ENCODE data around the gene FPR3. TPM values are rescaled to one million over a fixed set of nuclear protein-coding genes. Genes with fewer than 3 reads are reported as not detected.

Gene FPR3
- total and polyA plus RNA-seq, 5 donors from 2014 or later, result not detected

- no peaks in the 10 kb centered on the region for H3K27me3 Mint-ChIP-seq
- H3K9me3 Mint-ChIP-seq, result peaks cover 2 to 13% (median 7%) of the 10 kb centered on the region in 7 donors
- peaks cover 1 to 4% of the 10 kb centered on the region in 2 experiments for H3K9me3 ChIP-seq (ENCODE audit: control insufficient read depth in 2 of 2, low read length in 2 of 2)
- no peak overlapping the region for H3K4me3 Mint-ChIP-seq
- DNase-seq (no peak), ATAC-seq (ENCODE audit: low read depth in 2 of 2) (no peak)
- H3K4me1 Mint-ChIP-seq, result no peaks in the 10 kb centered on the region
- no peaks in the 10 kb centered on the region for H3K36me3 Mint-ChIP-seq
- no peak overlapping the region for H3K27ac Mint-ChIP-seq
- H3K27ac ChIP-seq (ENCODE audit: insufficient read depth, low read length, poor library complexity, severe bottlenecking), result no peak overlapping the region
- H3K27me3 ChIP-seq (ENCODE audit: control insufficient read depth, insufficient read depth, low read length), result no peaks in the 10 kb centered on the region
- no peaks in the 10 kb centered on the region for H3K36me3 ChIP-seq (ENCODE audit: control insufficient read depth, insufficient read depth, low read length)
- no peak overlapping the region for H3K4me3 ChIP-seq (ENCODE audit: low read depth, low read length)
- no peaks in the 10 kb centered on the region for H3K4me1 ChIP-seq (ENCODE audit: control insufficient read depth, insufficient read depth, low read length, poor library complexity, severe bottlenecking)
These were observed 39.4 kb upstream of the FPR3 start for GRCh38 chr19:51755571-51755970.

- no peaks in the 10 kb centered on the region for H3K36me3 Mint-ChIP-seq
- DNase-seq, result no peak
- Histone ChIP-seq H3K27ac (ENCODE audit: insufficient read depth, low read length, poor library complexity, severe bottlenecking) (no peak within 1 kb of the TSS), H3K4me1 (ENCODE audit: control insufficient read depth, insufficient read depth, low read length, poor library complexity, severe bottlenecking) (no peaks in the 10 kb centered on the region), H3K36me3 (ENCODE audit: control insufficient read depth, insufficient read depth, low read length) (no peaks in the 10 kb centered on the region), H3K4me3 (ENCODE audit: low read depth, low read length) (no peak within 1 kb of the TSS), H3K9me3 (ENCODE audit: control insufficient read depth in 2 of 2, low read length in 2 of 2) (peaks cover 4 to 6% of the 10 kb centered on the region in 2 experiments), H3K27me3 (ENCODE audit: control insufficient read depth, insufficient read depth, low read length) (no peaks in the 10 kb centered on the region)
- H3K27me3 Mint-ChIP-seq, result no peaks in the 10 kb centered on the region
- H3K4me1 Mint-ChIP-seq, result peaks cover 0 to 6% (median 2%) of the 10 kb centered on the region in 4 donors
- H3K9me3 Mint-ChIP-seq, result peaks cover 3 to 15% (median 10%) of the 10 kb centered on the region in 7 donors
- no peak within 1 kb of the TSS for H3K4me3 Mint-ChIP-seq
- no peak for ATAC-seq (ENCODE audit: low read depth in 2 of 2)
- H3K27ac Mint-ChIP-seq, result no peak within 1 kb of the TSS
These were observed 34.1 kb upstream of the FPR3 start, which contains the start of gene FPR2 for GRCh38 chr19:51760697-51761356. TSS of gene FPR2 (plus strand) at chr19:51761180. CDS start at chr19:51768659, 7,479 bp downstream.

GRCh38 chr19:51761696-51762095 lies 33.3 kb upstream of the FPR3 start:
- DNase-seq, result no peak
- Mint-ChIP-seq H3K36me3 (no peaks in the 10 kb centered on the region), H3K27me3 (no peaks in the 10 kb centered on the region), H3K9me3 (peaks cover 3 to 15% (median 8%) of the 10 kb centered on the region in 7 donors), H3K4me1 (peaks cover 0 to 6% (median 2%) of the 10 kb centered on the region in 4 donors), H3K27ac (no peak overlapping the region), H3K4me3 (no peak overlapping the region)
- H3K36me3 ChIP-seq (ENCODE audit: control insufficient read depth, insufficient read depth, low read length), result no peaks in the 10 kb centered on the region
- H3K27ac ChIP-seq (ENCODE audit: insufficient read depth, low read length, poor library complexity, severe bottlenecking), result no peak overlapping the region
- H3K4me3 ChIP-seq (ENCODE audit: low read depth, low read length), result no peak overlapping the region
- no peaks in the 10 kb centered on the region for H3K4me1 ChIP-seq (ENCODE audit: control insufficient read depth, insufficient read depth, low read length, poor library complexity, severe bottlenecking)
- H3K27me3 ChIP-seq (ENCODE audit: control insufficient read depth, insufficient read depth, low read length), result no peaks in the 10 kb centered on the region
- peaks cover 3 to 6% of the 10 kb centered on the region in 2 experiments for H3K9me3 ChIP-seq (ENCODE audit: control insufficient read depth in 2 of 2, low read length in 2 of 2)
- ATAC-seq (ENCODE audit: low read depth in 2 of 2), result no peak

- H3K36me3 Mint-ChIP-seq, result no peaks in the 10 kb centered on the region
- peaks cover 0 to 6% (median 2%) of the 10 kb centered on the region in 4 donors for H3K4me1 Mint-ChIP-seq
- ATAC-seq (ENCODE audit: low read depth in 2 of 2) (no peak), DNase-seq (no peak)
- H3K27me3 Mint-ChIP-seq, result no peaks in the 10 kb centered on the region
- no peaks in the 10 kb centered on the region for H3K27me3 ChIP-seq (ENCODE audit: control insufficient read depth, insufficient read depth, low read length)
- peaks cover 2 to 6% of the 10 kb centered on the region in 2 experiments for H3K9me3 ChIP-seq (ENCODE audit: control insufficient read depth in 2 of 2, low read length in 2 of 2)
- no peak overlapping the region for H3K27ac Mint-ChIP-seq
- no peak overlapping the region for H3K4me3 Mint-ChIP-seq
- no peak overlapping the region for H3K27ac ChIP-seq (ENCODE audit: insufficient read depth, low read length, poor library complexity, severe bottlenecking)
- no peaks in the 10 kb centered on the region for H3K36me3 ChIP-seq (ENCODE audit: control insufficient read depth, insufficient read depth, low read length)
- no peaks in the 10 kb centered on the region for H3K4me1 ChIP-seq (ENCODE audit: control insufficient read depth, insufficient read depth, low read length, poor library complexity, severe bottlenecking)
- H3K4me3 ChIP-seq (ENCODE audit: low read depth, low read length), result no peak overlapping the region
- H3K9me3 Mint-ChIP-seq, result peaks cover 0 to 11% (median 8%) of the 10 kb centered on the region in 7 donors
These were observed 29.9 kb upstream of the FPR3 start for GRCh38 chr19:51765086-51765485.

GRCh38 chr19:51766461-51766860 lies 28.5 kb upstream of the FPR3 start:
- Histone ChIP-seq H3K9me3 (ENCODE audit: control insufficient read depth in 2 of 2, low read length in 2 of 2) (peaks cover 0 to 3% of the 10 kb centered on the region in 2 experiments), H3K4me1 (ENCODE audit: control insufficient read depth, insufficient read depth, low read length, poor library complexity, severe bottlenecking) (no peaks in the 10 kb centered on the region), H3K27me3 (ENCODE audit: control insufficient read depth, insufficient read depth, low read length) (no peaks in the 10 kb centered on the region), H3K4me3 (ENCODE audit: low read depth, low read length) (no peak overlapping the region), H3K27ac (ENCODE audit: insufficient read depth, low read length, poor library complexity, severe bottlenecking) (no peak overlapping the region), H3K36me3 (ENCODE audit: control insufficient read depth, insufficient read depth, low read length) (no peaks in the 10 kb centered on the region)
- Mint-ChIP-seq H3K4me3 (no peak overlapping the region), H3K27me3 (no peaks in the 10 kb centered on the region), H3K9me3 (peaks cover under 1 to 11% (median 8%) of the 10 kb centered on the region in 7 donors), H3K27ac (no peak overlapping the region), H3K36me3 (no peaks in the 10 kb centered on the region), H3K4me1 (peaks cover 0 to 6% (median 2%) of the 10 kb centered on the region in 4 donors)
- ATAC-seq (ENCODE audit: low read depth in 2 of 2) (no peak), DNase-seq (no peak)

- H3K27me3 Mint-ChIP-seq, result peaks cover 5% of the 10 kb centered on the region
- no peaks in the 10 kb centered on the region for H3K36me3 Mint-ChIP-seq
- ATAC-seq (ENCODE audit: low read depth in 2 of 2), result no peak
These were observed 23.4 kb upstream of the FPR3 start for GRCh38 chr19:51771376-51772130.

GRCh38 chr19:51772977-51773376 lies 22.0 kb upstream of the FPR3 start:
- peaks cover 10% of the 10 kb centered on the region for H3K27me3 Mint-ChIP-seq
- H3K4me1 Mint-ChIP-seq, result peaks cover 0 to 4% (median 0%) of the 10 kb centered on the region in 4 donors
- no peak overlapping the region for H3K4me3 Mint-ChIP-seq
- DNase-seq (no peak), ATAC-seq (ENCODE audit: low read depth in 2 of 2) (no peak)
- H3K27me3 ChIP-seq (ENCODE audit: control insufficient read depth, insufficient read depth, low read length), result peaks cover 2% of the 10 kb centered on the region
- no peaks in the 10 kb centered on the region for H3K36me3 Mint-ChIP-seq
- H3K36me3 ChIP-seq (ENCODE audit: control insufficient read depth, insufficient read depth, low read length), result no peaks in the 10 kb centered on the region
- no peak overlapping the region for H3K27ac Mint-ChIP-seq
- H3K9me3 Mint-ChIP-seq, result peaks cover 0 to 7% (median 5%) of the 10 kb centered on the region in 7 donors
- no peak overlapping the region for H3K27ac ChIP-seq (ENCODE audit: insufficient read depth, low read length, poor library complexity, severe bottlenecking)
- peaks cover 0 to 4% of the 10 kb centered on the region in 2 experiments for H3K9me3 ChIP-seq (ENCODE audit: control insufficient read depth in 2 of 2, low read length in 2 of 2)
- peaks cover 3% of the 10 kb centered on the region for H3K4me1 ChIP-seq (ENCODE audit: control insufficient read depth, insufficient read depth, low read length, poor library complexity, severe bottlenecking)
- H3K4me3 ChIP-seq (ENCODE audit: low read depth, low read length), result no peak overlapping the region

More at GRCh38 chr19:51771376-51772130, 23.4 kb upstream of the FPR3 start:
- H3K36me3 ChIP-seq (ENCODE audit: control insufficient read depth, insufficient read depth, low read length), result no peaks in the 10 kb centered on the region
- no peak overlapping the region for H3K4me3 Mint-ChIP-seq
- H3K9me3 ChIP-seq (ENCODE audit: control insufficient read depth in 2 of 2, low read length in 2 of 2), result peaks cover 0 to 4% of the 10 kb centered on the region in 2 experiments
- no peaks in the 10 kb centered on the region for H3K4me1 ChIP-seq (ENCODE audit: control insufficient read depth, insufficient read depth, low read length, poor library complexity, severe bottlenecking)
- H3K27me3 ChIP-seq (ENCODE audit: control insufficient read depth, insufficient read depth, low read length), result peaks cover 2% of the 10 kb centered on the region
- no peak overlapping the region for H3K4me3 ChIP-seq (ENCODE audit: low read depth, low read length)
- H3K27ac ChIP-seq (ENCODE audit: insufficient read depth, low read length, poor library complexity, severe bottlenecking), result no peak overlapping the region
- peaks cover 0 to 8% (median 3%) of the 10 kb centered on the region in 7 donors for H3K9me3 Mint-ChIP-seq
- no peak overlapping the region for H3K27ac Mint-ChIP-seq
- no peaks in the 10 kb centered on the region for H3K4me1 Mint-ChIP-seq
- no peak for DNase-seq

All from CD4-positive, CD25-positive, alpha-beta regulatory T cell (primary cell).